HG02943 (cell line): ENCODE results near the gene PRKAG2.
A peak's percentile ranks its signal among the peaks of the same experiment; 100 is the strongest.

Experiments used
- ATAC-seq: cut with Tn5 transposase; IDR thresholded peaks from one replicate; pipeline ENCODE4 v1.9.1; 2021; ENCODE audit warnings: mild to moderate bottlenecking, low read depth, moderate library complexity; ENCODE audit not compliant: unreplicated experiment

PRKAG2 gene

DNA sequence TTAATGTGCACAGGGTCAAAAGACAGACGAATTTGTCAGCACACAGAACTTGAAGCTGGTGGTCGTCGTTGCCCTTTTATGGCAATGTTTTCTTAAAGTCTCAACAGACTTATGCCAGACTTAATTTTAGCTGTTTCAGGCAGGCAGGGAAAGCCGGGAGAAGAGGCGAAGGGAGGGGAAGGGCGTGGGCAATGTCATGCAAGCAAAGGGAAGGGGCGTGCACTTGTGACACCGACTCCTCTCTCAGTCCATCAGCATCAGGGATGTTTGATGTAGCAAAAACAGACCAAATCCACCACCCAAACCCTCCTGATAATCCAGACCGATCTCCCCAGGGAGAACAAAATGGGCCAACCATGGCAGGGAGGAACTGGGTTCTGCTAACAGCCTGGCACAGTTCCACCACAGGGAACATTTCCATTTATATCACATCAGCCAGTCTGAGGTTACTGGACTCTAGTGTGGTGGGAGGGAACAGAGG, 239.1 kb downstream of the PRKAG2 start:
- no peak for ATAC-seq

DNA sequence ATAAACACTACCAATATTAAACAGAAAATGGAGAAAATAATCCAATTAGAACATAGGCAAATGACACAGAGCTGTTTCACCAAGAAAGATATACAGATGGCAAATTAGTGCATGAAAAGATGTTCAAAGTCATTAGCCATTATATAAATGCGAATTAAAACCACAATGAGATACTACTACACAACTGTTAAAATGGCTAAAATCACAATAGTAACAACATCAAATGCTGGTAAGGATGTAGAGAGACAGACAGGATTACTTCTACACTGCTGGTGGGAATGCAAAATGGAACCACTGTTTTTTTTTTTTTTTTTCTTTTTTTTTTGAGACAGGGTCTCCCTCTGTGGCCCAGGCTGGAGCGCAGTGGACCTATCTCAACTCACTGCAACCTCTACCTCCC, 242.3 kb downstream of the PRKAG2 start:
- ATAC-seq: no peak

DNA sequence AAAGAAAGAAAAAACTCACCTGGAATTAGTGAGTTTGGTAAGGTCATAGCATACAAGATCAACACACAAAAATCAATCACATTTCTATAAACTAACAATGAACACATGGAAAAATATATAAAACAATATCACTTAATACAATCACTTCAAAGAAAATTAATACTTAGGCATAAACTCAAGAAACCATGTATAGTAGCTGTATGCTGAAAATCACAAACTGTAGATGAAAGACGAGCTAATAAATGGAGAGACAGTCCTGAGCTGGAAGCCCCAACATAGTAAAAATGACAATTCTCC, 243.5 kb downstream of the PRKAG2 start:
- ATAC-seq: no peak

DNA sequence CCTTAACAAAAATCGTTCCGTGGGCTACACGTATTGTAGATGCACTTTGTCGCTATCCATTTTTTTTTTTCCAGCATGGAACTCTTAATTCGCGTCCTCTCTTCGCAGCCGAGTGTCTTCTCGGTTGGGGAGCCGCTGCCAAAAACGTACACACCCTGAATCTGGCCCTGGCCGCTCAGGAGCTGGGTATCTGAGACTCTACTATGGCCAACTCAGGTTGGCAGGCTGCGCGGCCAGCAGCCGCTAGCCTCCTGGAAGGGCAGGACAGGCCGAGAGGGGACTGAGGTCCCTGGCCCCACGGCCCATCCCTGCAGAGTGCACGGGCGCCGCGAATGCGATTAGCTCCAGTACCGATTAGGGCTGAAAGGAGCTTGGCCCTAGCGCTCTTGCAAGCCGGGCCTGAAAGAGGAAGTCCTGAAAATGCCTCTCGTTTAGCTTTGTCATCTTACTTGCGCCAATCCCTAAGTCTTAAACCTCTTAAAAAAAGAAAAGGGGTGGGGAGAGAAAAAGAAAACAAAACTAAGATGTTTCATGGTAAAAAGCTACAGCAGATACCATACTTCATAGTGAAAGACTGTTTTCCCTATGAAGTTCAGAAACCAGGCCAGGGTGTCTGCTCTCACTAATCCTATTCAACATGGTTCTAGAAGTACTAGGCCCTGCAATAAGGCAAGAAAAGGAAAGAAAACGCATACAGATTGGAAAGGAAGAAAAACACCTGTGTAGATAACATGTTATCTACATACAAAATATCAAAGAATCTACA, 244.0 kb downstream of the PRKAG2 start:
- peak; percentile 57 for ATAC-seq

DNA sequence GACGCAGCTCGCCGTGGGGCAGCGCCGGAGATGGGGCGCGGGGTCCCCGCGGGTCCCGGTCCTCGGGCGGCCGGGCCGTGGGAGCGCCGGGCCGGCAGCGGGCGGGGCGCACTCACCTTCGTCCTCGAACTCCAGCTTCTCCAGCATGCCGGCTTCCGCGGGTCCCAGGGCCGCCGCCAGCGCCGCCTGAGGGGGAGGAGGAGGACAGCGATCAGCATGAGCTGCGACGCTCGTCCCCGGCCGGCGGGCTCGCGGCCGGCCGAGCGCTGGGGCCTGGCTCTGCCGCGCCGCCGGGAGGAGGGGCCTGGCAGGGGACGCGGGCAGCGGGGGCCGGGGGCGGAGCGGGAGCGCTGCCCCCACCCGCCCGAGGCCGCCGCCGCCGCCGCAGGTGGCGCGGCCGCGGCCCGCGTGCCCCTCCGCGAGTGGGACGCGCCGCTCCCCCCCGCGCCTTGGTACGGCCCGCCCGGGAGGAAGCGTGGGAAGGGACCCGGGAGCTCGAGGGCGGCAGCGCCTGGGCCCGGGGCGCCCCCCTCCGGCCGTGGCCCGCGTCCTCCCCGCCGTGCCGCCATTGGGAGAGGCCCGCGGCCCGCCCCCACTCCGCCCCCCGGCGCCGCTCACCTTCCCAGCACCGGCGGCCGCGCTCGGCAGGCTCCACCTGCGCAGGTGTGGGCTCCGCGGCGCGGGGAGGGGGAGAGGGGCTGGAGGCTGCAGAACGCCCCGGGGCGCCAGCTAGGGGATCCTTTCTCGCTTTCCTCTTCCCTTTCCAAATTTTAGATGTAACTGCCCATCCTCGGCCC, 244.8 kb downstream of the PRKAG2 start:
- peak; percentile 63 for ATAC-seq

DNA sequence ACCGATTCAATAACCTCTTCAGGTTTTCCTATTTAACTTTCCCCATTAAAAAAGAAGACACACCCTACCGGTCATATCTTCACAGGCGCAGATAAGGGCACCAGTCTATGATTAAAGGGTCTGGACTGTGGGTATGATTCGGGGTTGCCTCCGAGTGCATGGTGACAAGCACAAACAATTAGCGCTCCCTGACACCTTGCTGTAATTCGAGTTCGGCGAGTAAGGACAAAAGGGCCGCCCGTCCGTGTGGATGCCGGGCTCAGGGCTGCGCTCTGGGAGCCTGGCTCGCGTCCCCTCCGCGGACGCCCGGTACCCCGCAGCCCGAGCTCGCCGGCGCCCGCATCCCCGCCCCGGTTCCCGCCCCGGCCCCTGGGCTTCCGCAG, 245.4 kb downstream of the PRKAG2 start:
- ATAC-seq: peak; percentile 23

DNA sequence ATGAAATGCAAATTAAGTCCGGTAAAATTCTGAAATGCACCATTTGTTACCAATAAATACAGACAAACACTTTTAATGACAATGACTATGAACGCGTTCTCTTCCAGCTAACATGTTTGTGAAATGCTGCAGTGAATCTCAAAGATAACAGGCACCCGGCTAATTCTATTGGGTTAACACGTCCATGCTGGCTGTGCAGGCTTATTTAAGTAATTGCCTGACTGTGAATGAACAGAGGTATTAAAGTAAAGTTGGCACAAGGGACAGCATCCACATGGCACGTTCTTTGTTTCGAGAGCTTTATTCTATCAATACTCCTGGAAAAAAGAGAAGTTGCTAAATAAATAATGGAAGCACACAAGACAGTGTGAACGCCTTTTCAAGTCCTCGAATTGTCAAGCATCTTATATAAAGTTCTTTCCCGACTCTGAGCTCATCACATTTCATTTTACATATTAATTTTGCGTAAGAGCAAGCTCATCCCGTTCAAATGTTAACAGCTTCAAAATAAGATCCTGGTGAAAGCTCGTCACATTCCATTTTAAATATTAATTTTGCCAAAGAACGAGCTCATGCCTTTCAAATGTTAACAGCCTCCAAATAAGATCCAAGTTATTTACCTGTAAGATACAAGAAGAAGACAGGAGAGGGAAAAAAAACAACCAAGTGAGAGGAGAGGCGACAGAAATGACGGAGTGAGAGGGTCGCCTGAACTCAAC, 245.9 kb downstream of the PRKAG2 start:
- no peak for ATAC-seq

DNA sequence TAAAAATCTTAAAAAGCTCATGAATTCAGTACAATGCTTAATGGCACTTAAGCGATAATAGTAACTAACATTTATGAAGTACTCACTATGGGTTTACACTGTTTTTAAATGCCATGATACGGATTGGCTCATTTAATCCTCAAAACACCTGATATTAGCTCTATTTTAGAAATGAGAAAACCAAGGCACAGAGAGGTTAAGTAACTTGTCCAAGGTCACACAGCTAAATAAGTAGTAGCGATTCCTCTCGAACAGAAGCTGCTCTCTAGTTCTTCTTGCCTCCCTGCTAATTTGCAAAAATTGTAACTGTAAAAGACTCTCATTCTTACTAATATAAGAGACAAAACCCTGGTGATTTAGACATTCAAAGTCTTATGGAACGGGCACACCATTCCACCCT, 246.6 kb downstream of the PRKAG2 start:
- no peak for ATAC-seq

DNA sequence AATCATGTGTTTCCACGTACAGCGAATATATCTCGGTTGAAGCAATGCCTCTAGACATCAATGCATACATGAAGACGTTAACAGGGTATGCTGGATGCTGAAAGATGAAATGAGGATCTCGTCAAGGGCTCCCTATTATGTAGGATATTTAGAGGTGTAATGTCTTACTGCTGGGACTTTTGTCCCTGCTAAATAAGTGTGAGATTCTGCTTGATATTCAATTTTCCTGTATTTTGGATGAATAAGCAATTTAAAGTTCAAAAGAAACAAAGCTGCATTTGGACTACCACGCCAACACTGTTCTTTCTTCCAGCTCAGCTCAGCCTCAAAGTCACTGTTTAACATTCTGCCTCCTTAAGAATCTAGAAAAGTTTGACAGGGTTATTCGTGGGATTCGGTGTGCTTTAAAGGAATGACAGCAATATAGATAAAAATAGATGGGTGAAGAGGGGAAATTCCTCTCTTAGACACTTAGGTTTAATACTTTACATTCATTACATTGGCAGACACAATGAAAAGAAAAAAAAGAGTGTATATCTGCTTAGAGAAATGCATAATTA, 247.1 kb downstream of the PRKAG2 start:
- ATAC-seq: no peak

DNA sequence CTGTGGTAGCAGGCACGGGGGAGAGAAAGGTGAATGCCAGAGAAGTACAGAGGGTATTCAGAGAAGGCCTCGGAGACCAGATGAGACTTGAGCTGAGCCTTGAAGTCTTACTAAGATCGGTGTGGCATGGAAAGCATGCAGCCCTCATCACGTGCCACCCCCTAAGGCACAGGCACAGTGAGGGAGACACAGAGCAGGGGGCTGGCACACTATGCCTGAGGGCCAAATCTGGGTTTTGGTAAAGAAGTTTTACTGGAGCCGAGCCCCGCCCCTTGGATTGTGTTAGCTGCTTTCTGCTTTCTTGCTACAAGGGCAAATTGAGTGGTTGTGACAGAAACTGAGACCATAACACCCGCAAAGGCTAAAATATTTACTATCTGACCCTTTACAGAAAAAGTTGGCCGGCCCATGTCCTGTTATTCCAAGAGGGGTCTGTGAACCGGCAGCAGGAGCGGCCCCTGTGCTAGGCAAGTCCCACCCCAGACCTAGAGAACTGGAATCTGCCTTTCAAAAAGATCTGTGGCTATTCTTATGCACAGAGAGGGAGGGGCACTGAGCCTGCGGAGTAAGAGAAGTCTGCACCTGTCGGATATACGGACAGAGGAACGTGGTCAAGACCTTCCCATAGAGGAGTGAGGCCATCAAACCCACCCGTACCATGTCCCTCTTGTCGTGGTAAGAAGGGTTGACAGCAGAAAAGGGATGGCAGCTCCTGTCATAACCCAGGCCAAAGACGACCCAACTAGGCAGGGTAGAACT, 247.9 kb downstream of the PRKAG2 start:
- no peak for ATAC-seq

DNA sequence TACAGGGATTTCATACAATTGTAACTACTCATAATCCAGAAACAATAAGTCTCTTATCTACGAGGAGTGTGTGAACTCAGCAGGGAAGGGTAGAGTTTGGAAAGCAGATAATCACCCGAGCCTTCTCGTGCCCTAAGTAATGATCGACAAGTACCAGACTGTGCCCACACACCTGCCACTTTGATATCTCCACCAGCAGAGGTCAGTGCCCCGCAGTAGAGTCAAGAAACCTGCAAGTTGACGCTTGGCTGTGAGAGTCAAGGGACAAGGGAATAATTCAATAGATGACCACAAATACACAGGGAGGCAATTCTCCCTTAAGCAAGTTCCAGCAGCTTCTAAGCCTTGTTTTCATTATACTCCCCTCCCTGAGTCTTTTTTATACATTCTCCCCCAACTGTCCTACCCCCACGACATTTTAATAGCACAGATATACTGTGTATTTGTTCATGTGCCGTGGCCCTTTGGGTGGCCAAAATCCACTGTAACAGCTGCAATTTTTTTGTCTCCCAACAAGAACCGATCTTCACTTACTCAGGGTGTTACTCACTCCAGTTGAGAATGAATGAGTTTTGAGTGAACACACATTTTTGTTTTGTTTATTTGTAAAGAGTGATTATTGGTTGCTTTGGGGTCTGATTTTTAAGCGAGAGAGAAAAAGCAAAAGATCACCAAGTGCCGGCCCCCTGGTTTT, 250.3 kb downstream of the PRKAG2 start:
- no peak for ATAC-seq

DNA sequence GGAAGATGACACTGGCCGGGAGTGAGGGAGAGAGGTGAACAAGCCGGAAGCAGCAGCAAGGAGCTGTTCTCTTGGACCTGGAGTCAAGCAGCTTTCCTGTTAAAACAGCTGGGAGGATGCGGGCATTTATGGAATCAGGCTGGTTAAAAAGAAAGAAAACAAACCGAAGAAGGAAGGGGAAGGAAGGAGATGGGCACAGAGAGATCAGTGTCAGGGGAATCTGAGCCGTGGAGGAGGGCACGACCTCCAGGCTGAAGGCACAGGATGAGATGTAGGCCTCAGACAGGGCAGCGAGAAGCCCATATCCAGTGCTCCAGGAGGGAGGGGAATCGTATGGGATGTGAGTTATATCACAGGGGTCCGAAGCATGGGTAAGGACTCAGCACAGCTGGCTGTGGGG, 251.3 kb downstream of the PRKAG2 start:
- ATAC-seq: no peak

DNA sequence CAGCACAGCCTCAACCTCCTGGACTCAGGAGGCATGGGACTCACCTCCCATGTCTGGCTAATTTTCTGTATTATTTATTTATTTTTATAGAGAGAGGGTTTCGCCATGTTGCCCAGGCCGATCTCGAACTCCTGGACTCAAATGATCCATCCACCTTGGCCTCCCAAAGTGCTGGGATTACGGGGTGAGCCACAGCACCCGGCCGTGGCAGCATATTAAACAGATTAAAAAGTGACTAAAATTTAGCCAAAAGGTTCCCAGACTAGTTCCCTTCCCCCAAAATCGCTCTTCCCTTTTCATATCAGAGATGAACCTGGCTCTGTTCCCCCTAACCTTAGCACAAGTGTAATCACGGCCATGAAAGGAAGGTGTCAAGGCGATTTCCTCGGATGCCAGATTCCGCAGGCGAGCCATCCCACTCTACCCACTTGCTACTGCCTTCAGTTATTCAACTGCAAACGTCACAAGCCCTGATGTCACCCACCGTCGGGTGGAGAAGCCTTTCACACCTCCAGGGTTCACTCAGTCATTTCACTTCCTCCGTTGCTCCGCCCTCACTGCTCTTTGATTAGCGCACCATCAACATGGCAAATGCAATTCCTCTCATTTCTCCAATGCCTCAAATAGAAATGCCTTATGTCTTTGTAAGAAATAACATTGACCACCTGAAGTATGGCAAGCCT, 252.5 kb downstream of the PRKAG2 start:
- ATAC-seq: no peak

DNA sequence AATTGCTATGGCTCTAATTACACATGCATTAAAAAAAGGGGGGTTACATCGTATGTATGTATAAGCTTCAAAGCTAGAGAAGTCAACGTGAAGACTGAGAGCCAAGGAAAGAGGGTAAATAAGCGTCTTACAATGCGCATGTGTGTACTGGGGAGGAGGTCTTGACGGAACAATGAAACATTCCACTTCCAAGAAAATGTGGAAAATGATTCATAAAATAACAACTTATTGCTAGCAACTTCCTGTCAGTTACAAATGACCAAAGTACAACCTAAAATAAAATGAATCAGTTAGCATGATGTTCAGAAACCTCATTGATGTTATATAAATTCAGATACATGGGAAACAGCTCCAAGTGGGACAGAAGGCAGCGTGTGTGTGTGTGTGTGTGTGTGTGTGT, 253.1 kb downstream of the PRKAG2 start:
- ATAC-seq: no peak

DNA sequence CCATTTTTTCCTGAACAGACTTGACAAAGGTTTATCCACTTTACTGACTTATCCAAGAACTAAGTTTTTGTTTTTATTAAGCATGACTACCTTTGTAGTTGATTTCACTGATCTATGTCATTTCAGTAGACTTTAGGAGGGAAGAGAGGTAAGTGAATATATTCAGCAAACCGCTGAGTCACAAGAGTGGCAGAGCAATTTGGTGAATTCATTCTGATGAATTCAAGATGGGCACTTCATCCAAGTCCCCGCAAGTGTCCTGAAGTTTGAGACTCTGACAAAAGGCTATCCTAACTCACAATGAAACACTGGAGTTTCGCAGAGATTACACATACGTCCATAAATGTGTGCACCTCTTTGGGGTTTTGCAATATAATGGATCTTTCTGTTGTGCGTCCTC, 255.0 kb downstream of the PRKAG2 start:
- ATAC-seq: no peak

DNA sequence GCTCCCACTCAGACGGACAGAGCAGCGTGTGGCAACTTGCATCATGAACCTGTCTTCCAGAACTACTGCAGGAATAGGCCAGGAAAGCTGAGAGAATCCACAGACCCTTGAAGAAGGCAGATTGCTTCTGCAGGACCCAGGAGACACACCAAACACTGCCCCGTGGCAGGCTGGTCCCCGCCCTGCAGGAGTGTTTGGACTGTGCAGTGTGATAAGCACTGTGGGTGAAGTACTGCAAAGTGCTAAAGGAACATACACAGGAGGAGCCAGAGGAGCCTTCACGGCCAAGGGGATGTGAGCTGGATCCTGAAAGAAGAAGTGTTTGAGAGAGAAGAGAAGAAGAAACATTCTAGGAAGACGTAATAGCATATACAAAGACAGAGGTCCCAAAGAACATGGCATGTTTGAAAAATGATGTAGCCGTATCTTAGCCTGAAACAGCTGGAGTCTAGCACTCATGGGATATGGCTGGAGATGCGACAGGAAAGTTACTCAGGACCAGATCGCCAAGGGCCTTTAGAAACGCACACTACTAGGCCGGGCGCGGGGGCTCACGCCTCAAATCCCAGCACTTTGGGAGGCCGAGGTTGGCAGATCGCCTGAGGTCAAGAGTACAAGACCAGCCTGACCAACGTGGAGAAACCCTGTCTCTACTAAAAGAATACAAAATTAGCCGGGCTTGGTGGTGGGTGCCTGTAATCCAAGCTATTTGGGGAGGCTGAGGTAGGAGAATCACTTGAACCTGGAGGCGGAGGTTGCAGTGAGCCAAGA, 260.3 kb downstream of the PRKAG2 start:
- no peak for ATAC-seq

DNA sequence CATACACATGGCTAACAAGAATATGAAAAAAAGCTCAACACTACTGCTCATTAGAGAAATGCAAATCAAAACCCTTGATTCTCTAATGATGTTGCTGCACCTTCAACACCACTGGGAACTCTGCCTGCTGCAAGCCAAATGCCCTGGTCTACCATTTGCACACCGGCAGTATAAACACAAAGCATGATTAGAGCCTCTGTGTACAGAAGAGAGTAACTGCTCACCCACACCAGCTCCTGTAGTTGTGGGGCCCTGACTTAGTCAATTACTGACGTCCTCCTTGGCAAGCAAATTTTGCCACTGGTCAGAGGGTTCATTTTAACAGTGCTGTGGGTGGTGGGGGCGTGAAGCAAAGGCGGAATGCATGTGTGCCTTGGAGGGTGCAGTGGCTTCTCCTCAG, 261.1 kb downstream of the PRKAG2 start:
- no peak for ATAC-seq

DNA sequence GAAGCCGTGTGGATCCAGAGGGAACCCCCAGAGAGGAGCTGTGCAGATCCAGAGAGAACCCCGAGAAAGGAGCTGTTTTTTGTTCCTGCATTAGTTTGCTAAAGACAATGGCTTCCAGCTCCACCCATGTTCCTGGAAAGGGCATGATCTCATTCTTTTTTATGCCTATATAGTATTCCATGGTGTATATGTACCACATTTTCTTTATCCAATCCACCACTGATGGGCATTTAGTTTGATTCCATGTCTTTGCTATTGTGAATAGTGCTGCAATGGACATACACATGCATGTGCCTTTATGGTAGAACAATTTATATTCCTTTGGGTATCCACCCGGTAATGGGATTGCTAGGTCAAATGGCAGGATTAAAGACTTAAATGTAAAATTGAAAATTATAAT, 261.9 kb downstream of the PRKAG2 start:
- ATAC-seq: no peak

DNA sequence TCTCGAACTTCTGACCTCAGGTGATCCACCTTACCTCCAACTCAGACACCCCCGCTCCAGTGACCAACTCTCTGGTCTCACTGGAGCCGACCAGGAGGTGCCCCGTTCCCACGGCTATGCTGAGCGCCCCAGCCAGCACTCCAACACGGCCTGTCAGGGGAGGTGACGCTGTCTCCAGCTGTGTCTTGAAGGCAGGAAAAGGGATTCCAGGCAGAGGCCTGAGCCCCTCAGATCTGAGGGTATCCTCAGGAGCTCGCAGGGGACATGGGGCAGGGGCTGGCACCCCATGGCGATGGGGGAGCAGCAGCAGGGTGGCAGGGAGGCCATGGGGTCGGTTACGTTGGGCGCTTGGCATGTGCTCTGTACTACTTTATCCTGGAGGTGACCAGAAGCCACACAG, 262.9 kb downstream of the PRKAG2 start:
- no peak for ATAC-seq
